Peyer's patch (tissue), 4 donors: ENCODE data around the gene FAM25G. TPM values are rescaled to one million over a fixed set of nuclear protein-coding genes. Genes with fewer than 3 reads are reported as not detected.
A peak's percentile ranks its signal among the peaks of the same experiment; 100 is the strongest.

Experiments
- DNase-seq, 3 donors: peaks; one replicate each; pipeline ENCODE4 v3.0.0-alpha.2; 2017 to 2019
- H3K27ac ChIP-seq, 4 donors: fragments of 200-600 bp; sonication (generic); one replicate each; pipeline ENCODE4 v1.5.1; 2016 to 2019
- H3K27me3 ChIP-seq, 2 donors: fragments of 200-600 bp; sonication (generic); one replicate each; pipeline ENCODE4 v1.5.1; 2019
- H3K36me3 ChIP-seq, 3 donors: fragments of 200-600 bp; sonication (generic); one replicate each; pipeline ENCODE4 v1.5.1; 2016 to 2019
- H3K4me1 ChIP-seq, 4 donors: fragments of 200-600 bp; sonication (generic); one replicate each; pipeline ENCODE4 v1.5.1; 2016 to 2019
- H3K4me3 ChIP-seq, 4 donors: fragments of 200-600 bp; sonication (generic); 1 replicate in 3 of 4; 2 replicates in 1 of 4; pipeline ENCODE4 v1.5.1; 2016 to 2019; ENCODE audit warnings: mild to moderate bottlenecking in 1 of 4
- H3K9me3 ChIP-seq, 4 donors: fragments of 200-600 bp; sonication (generic); one replicate each; pipeline ENCODE4 v1.5.1; 2016 to 2019; ENCODE audit warnings: mild to moderate bottlenecking in 1 of 4
- CTCF ChIP-seq, 6 experiments: fragments of 450-650 bp in 4 of 6; fragments of 200-600 bp in 2 of 6; sonication (generic) in 1 of 6; IDR thresholded peaks; one replicate each; pipeline ENCODE4 v1.5.1; 2017 to 2019; ENCODE audit warnings: antibody characterized with exemption in 6 of 6, mild to moderate bottlenecking in 3 of 6, moderate library complexity in 1 of 6
- POLR2A ChIP-seq, 2 donors: fragments of 450-650 bp; IDR thresholded peaks; one replicate each; pipeline ENCODE4 v1.5.1; 2017; ENCODE audit warnings: antibody characterized with exemption in 2 of 2, mild to moderate bottlenecking in 2 of 2, moderate library complexity in 2 of 2
- total RNA-seq, 4 donors: library from RNA; depleted of rRNA; stranded (reverse); fragments of >200 nt; gene quantifications; one replicate each; pipeline ENCODE4 v1.1.0, GENCODE V29; 2016

The FAM25G gene
- total RNA-seq, 4 donors from 2014 or later = not detected

GRCh38 chr10:47445720-47446119 is 45.8 kb downstream of the FAM25G start:
- Histone ChIP-seq H3K9me3 (no peaks in the 10 kb centered on the region), H3K27me3 (no peaks in the 10 kb centered on the region), H3K27ac (no peak overlapping the region), H3K36me3 (no peaks in the 10 kb centered on the region), H3K4me3 (no peak overlapping the region), H3K4me1 (no peaks in the 10 kb centered on the region)
- TF ChIP-seq CTCF (IDR thresholded peaks at IDR 0.05) (no peak), POLR2A (IDR thresholded peaks at IDR 0.05) (no peak)
- DNase-seq = no peak

GRCh38 chr10:47444047-47444446 is 47.5 kb downstream of the FAM25G start:
- Histone ChIP-seq H3K4me3 (no peak overlapping the region), H3K27ac (no peak overlapping the region), H3K9me3 (no peaks in the 10 kb centered on the region), H3K4me1 (no peaks in the 10 kb centered on the region), H3K36me3 (no peaks in the 10 kb centered on the region), H3K27me3 (no peaks in the 10 kb centered on the region)
- peak in 1 of 3 donors; percentile 27 for DNase-seq
- TF ChIP-seq CTCF (IDR thresholded peaks at IDR 0.05) = no peak
- TF ChIP-seq POLR2A (IDR thresholded peaks at IDR 0.05) = no peak

GRCh38 chr10:47443145-47443544 is 48.4 kb downstream of the FAM25G start:
- H3K9me3 ChIP-seq = no peaks in the 10 kb centered on the region
- no peak for TF ChIP-seq POLR2A (IDR thresholded peaks at IDR 0.05)
- TF ChIP-seq CTCF (IDR thresholded peaks at IDR 0.05) = no peak

GRCh38 chr10:47442351-47442750 is 49.1 kb downstream of the FAM25G start:
- H3K36me3 ChIP-seq = no peaks in the 10 kb centered on the region
- TF ChIP-seq POLR2A (IDR thresholded peaks at IDR 0.05) = no peak
- TF ChIP-seq CTCF (IDR thresholded peaks at IDR 0.05) = no peak
- no peaks in the 10 kb centered on the region for H3K9me3 ChIP-seq
- H3K4me1 ChIP-seq = no peaks in the 10 kb centered on the region
- no peaks in the 10 kb centered on the region for H3K27me3 ChIP-seq
- H3K4me3 ChIP-seq = no peak overlapping the region
- no peak overlapping the region for H3K27ac ChIP-seq
- no peak for DNase-seq

More at GRCh38 chr10:47443145-47443544, 48.4 kb downstream of the FAM25G start:
- DNase-seq = peak in 1 of 3 donors; percentile 18
- H3K4me1 ChIP-seq = no peaks in the 10 kb centered on the region
- no peaks in the 10 kb centered on the region for H3K27me3 ChIP-seq
- H3K36me3 ChIP-seq = no peaks in the 10 kb centered on the region
- H3K27ac ChIP-seq = no peak overlapping the region
- no peak overlapping the region for H3K4me3 ChIP-seq

- Histone ChIP-seq H3K4me1 (no peaks in the 10 kb centered on the region), H3K36me3 (no peaks in the 10 kb centered on the region), H3K4me3 (no peak overlapping the region), H3K27me3 (no peaks in the 10 kb centered on the region), H3K27ac (no peak overlapping the region), H3K9me3 (no peaks in the 10 kb centered on the region)
- no peak for DNase-seq
- TF ChIP-seq CTCF (IDR thresholded peaks at IDR 0.05) (no peak), POLR2A (IDR thresholded peaks at IDR 0.05) (no peak)
These were observed 49.6 kb downstream of the FAM25G start for GRCh38 chr10:47441938-47442337.

- no peak for TF ChIP-seq POLR2A (IDR thresholded peaks at IDR 0.05)
- TF ChIP-seq CTCF (IDR thresholded peaks at IDR 0.05) = peak in 1 of 6 experiments; percentile 14
- Histone ChIP-seq H3K4me1 (no peaks in the 10 kb centered on the region), H3K9me3 (no peaks in the 10 kb centered on the region), H3K27ac (no peak overlapping the region), H3K36me3 (no peaks in the 10 kb centered on the region), H3K4me3 (no peak overlapping the region), H3K27me3 (no peaks in the 10 kb centered on the region)
- DNase-seq = no peak
These were observed 51.3 kb downstream of the FAM25G start for GRCh38 chr10:47440207-47440606.
